ENCODE measurements around the gene GNAO1.

Gene GNAO1

GRCh38 chr16:56318827-56319140 lies 127.5 kb downstream of the GNAO1 start:
- H3K9me3 Mint-ChIP-seq = no peaks in the 10 kb centered on the region
- peaks cover 20% of the 10 kb centered on the region for H3K27me3 Mint-ChIP-seq (ENCODE audit: low read depth)
- H3K36me3 Mint-ChIP-seq (ENCODE audit: low read depth) = no peaks in the 10 kb centered on the region
- H3K27ac Mint-ChIP-seq = no peak overlapping the region
- TF ChIP-seq CTCF (IDR thresholded peaks at IDR 0.05; ENCODE audit: unreplicated experiment in 3 of 3) = no peak
- H3K4me1 Mint-ChIP-seq = no peaks in the 10 kb centered on the region
- H3K4me3 Mint-ChIP-seq = no peak overlapping the region

GRCh38 chr16:56319376-56319775 lies 128.1 kb downstream of the GNAO1 start:
- Mint-ChIP-seq H3K36me3 (ENCODE audit: low read depth) (no peaks in the 10 kb centered on the region), H3K4me3 (no peak overlapping the region), H3K27me3 (ENCODE audit: low read depth) (peaks cover 20% of the 10 kb centered on the region), H3K4me1 (no peaks in the 10 kb centered on the region), H3K9me3 (no peaks in the 10 kb centered on the region), H3K27ac (no peak overlapping the region)
- no peak for TF ChIP-seq CTCF (IDR thresholded peaks at IDR 0.05; ENCODE audit: unreplicated experiment in 3 of 3)

GRCh38 chr16:56320056-56320455 lies 128.8 kb downstream of the GNAO1 start:
- Mint-ChIP-seq H3K4me3 (no peak overlapping the region), H3K9me3 (no peaks in the 10 kb centered on the region), H3K36me3 (ENCODE audit: low read depth) (no peaks in the 10 kb centered on the region), H3K27me3 (ENCODE audit: low read depth) (peaks cover 20% of the 10 kb centered on the region), H3K4me1 (no peaks in the 10 kb centered on the region), H3K27ac (no peak overlapping the region)
- no peak for TF ChIP-seq CTCF (IDR thresholded peaks at IDR 0.05; ENCODE audit: unreplicated experiment in 3 of 3)

- H3K4me1 Mint-ChIP-seq = no peaks in the 10 kb centered on the region
- H3K36me3 Mint-ChIP-seq (ENCODE audit: low read depth) = no peaks in the 10 kb centered on the region
- H3K9me3 Mint-ChIP-seq = no peaks in the 10 kb centered on the region
- no peak overlapping the region for H3K4me3 Mint-ChIP-seq
- peaks cover 20% of the 10 kb centered on the region for H3K27me3 Mint-ChIP-seq (ENCODE audit: low read depth)
- no peak overlapping the region for H3K27ac Mint-ChIP-seq
- TF ChIP-seq CTCF (IDR thresholded peaks at IDR 0.05; ENCODE audit: unreplicated experiment in 3 of 3) = no peak
Observed at GRCh38 chr16:56320811-56321558, 129.7 kb downstream of the GNAO1 start.

- no peak overlapping the region for H3K27ac Mint-ChIP-seq
- no peaks in the 10 kb centered on the region for H3K4me1 Mint-ChIP-seq
- H3K9me3 Mint-ChIP-seq = no peaks in the 10 kb centered on the region
- no peak for TF ChIP-seq CTCF (IDR thresholded peaks at IDR 0.05; ENCODE audit: unreplicated experiment in 3 of 3)
- H3K27me3 Mint-ChIP-seq (ENCODE audit: low read depth) = peaks cover 16% of the 10 kb centered on the region
- H3K4me3 Mint-ChIP-seq = no peak overlapping the region
- H3K36me3 Mint-ChIP-seq (ENCODE audit: low read depth) = no peaks in the 10 kb centered on the region
Observed at GRCh38 chr16:56321571-56321970, 130.3 kb downstream of the GNAO1 start.

- H3K4me3 Mint-ChIP-seq = no peak overlapping the region
- no peaks in the 10 kb centered on the region for H3K36me3 Mint-ChIP-seq (ENCODE audit: low read depth)
- H3K27ac Mint-ChIP-seq = no peak overlapping the region
- TF ChIP-seq CTCF (IDR thresholded peaks at IDR 0.05; ENCODE audit: unreplicated experiment in 3 of 3) = no peak
- no peaks in the 10 kb centered on the region for H3K4me1 Mint-ChIP-seq
- peaks cover 3% of the 10 kb centered on the region for H3K27me3 Mint-ChIP-seq (ENCODE audit: low read depth)
- H3K9me3 Mint-ChIP-seq = no peaks in the 10 kb centered on the region
Observed at GRCh38 chr16:56324406-56324805, 133.1 kb downstream of the GNAO1 start.
